GM20000 (cell line): ENCODE data around the gene FAM168A.

Source experiments
- DNase-seq: peaks from one replicate; pipeline ENCODE4 v3.0.0; 2012; ENCODE audit warnings: low spot score
- CTCF ChIP-seq: IDR thresholded peaks from 2 replicates; pipeline ENCODE4 v1.5.1; 2012; ENCODE audit warnings: mild to moderate bottlenecking, control low read depth; ENCODE audit errors: extremely low read depth, missing control alignments

FAM168A gene

GRCh38 chr11:73358071-73358470 is 239.8 kb downstream of the FAM168A start:
- TF ChIP-seq CTCF, result no peak
- no peak for DNase-seq

GRCh38 chr11:73356979-73357860 is 240.7 kb downstream of the FAM168A start:
- DNase-seq, result no peak
- TF ChIP-seq CTCF, result no peak

GRCh38 chr11:73355109-73355508 is 242.8 kb downstream of the FAM168A start:
- DNase-seq, result no peak
- no peak for TF ChIP-seq CTCF

- TF ChIP-seq CTCF, result no peak
- no peak for DNase-seq
These were observed 244.5 kb downstream of the FAM168A start for GRCh38 chr11:73353422-73353821.

GRCh38 chr11:73350908-73351636 is 246.8 kb downstream of the FAM168A start:
- peak; percentile 89 for DNase-seq
- peak; percentile 93 for TF ChIP-seq CTCF
